COLO829 (cell line): ENCODE measurements around the gene CLINT1.
A peak's percentile ranks its signal among the peaks of the same experiment; 100 is the strongest.
"Not testable (repeated sequence)": the region's sequence is repeated elsewhere in the genome, so short reads cannot be mapped to it uniquely, and the experiment has no call there.

Experiments
- DNase-seq: peaks from one replicate; pipeline ENCODE4 v3.0.0; 2012; ENCODE audit warnings: low spot score

Gene CLINT1

DNA sequence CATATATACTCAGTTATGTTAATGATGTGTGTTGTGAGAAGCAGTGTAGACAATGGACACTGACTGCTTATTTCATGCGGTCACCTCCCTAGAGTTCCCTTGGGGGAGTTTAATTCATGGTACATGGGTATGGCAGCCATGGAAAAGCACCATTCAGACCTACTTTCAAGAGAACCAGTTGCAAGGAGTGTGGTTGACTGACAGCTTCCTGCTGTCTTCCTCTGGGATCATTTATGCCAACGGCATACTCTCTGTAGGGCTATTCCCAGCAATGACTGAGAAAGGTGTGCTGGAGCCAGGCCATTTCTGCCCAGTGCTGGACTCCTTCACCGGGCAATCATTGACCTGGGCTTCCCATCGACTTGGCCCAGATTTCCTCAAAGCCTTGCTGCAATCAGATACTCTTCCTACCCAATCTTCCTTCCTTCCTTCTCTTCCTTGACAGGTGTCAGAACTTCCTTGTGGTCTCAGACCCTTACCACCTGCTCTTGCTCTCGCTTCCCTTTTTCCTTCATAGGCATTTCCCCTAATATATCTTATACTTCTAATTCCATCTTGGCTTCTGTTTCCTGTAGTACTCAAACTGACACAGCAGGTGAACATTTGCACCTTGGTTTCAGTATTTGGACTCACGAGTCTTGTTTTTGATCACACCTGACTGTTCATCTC lies 3.4 kb upstream of the CLINT1 start:
- DNase-seq: no peak

DNA sequence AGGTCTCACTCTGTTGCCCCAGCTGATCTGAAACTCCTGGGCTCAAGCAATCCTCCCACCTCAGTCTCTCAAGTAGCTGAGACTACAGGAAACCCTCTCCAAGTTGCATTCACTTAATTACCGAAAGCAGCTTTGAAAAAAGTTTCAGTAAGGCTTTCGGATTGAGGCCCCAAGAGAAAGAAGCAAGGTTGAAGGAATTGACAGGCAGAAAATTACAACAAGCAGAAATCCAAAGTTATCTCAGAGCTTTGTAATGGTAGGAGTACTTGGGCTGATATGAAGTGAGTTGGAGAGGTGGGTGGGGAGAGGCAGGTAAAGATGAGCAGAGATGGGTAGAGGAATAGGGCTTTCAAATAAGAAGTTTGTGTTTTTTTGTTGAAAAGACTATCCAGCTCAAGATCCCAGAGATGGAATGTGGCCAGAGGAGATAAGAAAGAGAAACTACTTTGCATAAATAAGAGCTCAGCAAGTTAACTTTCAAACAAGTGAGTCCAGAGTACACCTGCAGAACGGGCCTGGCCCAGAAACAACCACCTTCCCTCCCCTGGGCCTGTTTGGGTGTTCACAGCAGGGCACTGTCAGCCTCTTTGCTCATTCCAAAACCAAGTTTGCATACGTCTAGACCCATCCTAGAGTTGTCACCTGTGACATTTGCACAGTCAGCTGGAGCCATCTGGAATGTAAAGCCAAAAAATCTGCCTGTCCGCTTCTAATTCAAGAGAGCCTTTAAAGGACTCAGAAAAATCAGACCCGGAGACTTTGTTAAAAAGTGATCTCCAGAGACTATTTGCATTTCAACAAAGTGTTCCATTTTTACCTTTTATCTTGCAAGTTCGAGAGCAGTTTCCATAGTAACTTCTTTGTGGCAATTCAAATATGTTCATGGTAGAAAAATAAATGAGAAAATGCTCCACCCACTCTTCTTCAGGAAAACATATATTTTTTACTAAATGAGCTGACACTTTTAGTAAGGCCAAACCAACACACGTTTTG lies 2.2 kb upstream of the CLINT1 start:
- no peak for DNase-seq

DNA sequence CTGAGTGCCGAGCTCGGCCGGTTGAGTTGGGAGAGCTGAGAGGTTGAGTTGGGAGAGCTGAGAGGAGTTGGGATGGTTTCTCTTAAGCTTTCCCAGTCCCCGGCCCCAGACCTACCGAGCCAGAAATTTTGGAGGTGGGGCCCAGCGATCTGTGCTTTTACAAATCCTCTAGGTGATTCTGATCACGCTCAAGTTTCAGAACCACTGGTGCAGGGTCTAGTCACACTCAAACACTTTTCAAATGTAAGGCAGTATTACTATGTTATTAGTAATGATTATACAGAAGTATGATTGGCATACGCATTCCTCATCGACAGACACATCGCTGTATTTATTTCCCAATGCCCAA lies 256 bp upstream of the CLINT1 start:
- DNase-seq: no peak

DNA sequence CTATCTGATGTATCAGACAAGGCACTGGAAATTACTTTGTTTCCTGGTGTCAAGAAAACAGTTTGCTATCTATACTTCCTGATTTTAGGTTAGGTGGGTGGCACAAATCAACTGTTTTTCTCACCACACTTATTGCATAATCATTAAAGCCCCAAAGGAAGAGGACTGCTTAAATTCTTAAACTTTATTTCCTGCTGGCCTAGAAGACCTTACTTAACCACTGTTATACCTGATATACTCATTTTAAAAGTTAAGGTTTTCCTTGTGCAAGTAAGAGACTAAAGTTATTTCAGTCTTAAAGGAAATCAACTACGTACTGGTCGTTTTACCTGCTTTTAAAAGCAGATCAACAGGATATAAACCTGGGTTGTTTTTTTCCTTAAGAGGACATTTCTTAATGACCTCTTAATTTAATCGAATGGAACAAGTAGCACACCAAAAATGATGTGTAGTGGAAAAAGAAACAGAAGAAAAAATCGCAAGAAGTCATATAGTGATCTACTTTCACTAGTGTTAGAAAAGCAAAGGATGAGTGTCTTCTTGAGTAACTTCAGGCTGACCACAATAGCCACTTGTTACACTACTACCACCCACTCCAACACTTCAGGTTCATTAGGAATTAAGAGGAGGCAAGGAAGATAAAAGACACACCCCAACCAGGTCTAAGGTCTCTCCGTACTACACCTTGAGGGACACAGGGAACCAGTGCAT lies 974 bp downstream of the CLINT1 start:
- peak; percentile 48 for DNase-seq

DNA sequence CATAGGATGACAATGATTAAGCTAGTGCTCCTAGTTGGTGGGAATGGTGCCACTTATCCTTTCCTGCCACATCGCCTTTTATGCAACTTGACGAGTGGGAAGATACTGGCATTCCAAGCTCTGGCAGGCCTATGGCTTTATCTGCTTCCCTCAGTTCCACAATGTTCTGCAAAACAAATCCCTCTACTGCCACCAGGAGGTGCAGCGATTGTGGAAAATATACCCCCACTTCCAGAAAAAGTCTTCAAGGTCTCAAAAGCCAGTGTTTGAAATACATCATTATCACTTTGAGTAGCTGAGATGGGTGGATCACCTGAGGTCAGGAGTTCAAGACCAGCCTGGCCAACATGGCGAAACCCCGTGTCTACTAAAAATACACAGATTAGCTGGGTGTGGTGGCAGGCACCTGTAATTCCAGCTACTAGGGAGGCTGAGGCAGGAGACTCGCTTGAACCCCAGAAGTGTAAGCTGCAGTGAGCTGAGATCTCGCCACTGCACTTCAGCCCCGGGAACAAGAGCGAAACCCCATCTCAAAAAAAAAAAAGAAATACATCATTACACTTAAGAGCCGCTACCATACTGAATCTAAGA lies 3.4 kb downstream of the CLINT1 start:
- peak; percentile 33 for DNase-seq

DNA sequence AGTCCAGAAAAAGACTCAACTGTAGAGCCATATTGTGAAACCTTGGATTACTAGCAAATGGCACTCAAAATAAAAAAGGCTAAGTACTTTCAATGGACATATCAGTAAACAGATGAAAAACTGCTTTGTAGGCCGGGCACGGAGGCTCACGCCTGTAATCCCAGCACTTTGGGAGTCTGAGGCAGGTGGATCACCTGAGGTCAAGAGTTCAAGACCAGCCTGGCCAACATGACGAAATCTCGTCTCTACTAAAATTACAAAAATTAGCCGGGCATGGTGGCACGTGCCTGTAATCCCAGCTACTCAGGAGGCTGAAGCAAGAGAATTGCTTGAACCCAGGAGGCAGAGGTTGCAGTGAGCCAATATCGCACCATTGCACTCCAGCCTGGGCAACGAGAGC lies 5.6 kb downstream of the CLINT1 start:
- DNase-seq: not testable (repeated sequence)

DNA sequence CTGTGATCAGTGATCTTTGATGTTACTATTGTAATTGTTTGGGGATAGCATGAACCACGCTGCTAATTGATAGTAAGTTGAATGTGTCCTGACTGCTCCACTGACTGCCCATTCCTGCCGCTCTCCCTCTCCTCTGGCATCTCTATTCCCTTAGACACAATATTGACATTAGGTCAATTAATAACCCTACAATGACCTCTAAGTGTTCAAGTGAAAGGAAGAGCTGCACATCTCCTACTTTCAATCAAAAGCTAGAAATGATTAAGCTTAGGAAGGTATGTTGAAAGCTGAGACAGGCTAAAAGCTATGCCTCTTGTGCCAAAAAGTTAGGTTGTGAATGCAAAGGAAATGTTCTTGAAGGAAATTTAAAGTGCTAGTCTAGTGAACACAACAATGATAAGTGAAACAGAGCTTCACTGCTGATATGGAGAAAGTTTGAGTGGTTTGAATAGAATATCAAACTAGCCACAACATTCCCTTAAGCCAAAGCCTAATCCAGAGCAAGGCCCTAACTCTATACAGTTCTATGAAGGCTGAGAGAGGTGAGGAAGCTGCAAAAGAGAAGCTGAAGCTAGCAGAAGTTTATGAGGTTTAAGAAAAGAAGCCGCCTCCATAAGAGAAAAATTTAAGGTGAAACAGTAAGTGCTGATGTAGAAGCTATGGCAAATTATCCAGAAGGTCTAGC lies 12.9 kb downstream of the CLINT1 start:
- no peak for DNase-seq

DNA sequence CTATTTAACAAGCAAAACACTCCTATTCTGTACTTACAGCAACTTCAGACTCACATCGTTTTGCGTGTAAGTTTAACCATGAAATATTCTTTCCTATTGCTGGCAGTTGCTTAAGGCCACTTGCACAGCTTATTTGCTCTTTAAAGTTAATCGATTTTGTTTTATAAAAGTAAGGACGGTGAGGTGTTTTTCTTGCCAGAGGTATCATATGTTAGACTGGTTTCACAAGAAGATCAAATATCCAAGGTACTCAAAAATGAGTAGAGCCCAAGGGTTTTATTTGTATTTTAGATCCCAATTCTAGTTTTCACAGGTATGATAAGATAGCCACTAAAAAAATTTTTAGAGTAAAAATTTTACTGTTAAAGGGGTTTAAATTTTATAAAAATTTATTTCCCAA lies 16.2 kb downstream of the CLINT1 start:
- no peak for DNase-seq

DNA sequence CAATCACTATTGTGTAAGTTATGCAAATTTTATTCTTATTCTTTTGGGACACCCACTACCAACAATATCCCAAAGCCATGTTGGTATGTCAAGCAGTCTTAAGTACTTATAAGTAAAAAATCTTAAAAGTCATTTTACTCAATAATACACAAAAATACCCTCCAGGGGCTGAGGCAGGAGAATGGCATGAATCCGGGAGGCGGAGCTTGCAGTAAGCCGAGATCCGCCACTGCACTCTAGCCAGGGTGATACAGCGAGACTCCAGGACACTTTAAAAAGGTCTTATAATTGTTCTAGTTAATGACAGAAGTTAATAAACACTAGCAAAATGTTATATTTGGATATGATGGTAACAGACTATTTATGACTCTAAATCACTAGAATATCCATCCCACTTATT lies 16.8 kb downstream of the CLINT1 start:
- no peak for DNase-seq

DNA sequence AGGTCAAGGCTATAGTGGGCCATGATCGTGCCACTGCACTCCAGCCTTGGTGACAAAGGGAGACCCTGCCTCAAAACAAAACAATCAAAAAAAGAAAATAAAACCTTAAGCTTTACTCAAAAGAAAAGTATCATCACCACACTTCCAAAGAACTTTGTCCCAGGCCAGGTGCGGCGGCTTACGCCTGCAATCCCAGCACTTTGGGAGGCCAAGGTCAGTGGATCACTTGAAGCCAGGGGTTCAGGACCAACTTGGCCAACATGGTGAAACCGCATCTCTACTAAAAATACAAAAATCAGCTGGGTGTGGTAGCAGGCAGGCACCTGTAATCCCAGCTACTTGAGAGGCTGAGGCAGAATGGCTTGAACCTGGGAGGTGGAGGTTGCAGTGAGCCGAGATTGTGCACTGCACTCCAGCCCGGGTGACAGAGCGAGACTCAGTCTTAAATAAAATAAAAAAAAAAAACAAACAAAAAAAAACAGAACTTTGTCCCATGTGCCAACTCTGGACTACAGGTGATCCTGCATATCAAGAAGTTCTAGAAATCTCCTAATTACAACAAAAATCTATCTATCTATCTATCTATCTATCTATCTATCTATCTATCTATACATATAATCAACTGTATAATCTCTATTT lies 19.7 kb downstream of the CLINT1 start:
- no peak for DNase-seq

DNA sequence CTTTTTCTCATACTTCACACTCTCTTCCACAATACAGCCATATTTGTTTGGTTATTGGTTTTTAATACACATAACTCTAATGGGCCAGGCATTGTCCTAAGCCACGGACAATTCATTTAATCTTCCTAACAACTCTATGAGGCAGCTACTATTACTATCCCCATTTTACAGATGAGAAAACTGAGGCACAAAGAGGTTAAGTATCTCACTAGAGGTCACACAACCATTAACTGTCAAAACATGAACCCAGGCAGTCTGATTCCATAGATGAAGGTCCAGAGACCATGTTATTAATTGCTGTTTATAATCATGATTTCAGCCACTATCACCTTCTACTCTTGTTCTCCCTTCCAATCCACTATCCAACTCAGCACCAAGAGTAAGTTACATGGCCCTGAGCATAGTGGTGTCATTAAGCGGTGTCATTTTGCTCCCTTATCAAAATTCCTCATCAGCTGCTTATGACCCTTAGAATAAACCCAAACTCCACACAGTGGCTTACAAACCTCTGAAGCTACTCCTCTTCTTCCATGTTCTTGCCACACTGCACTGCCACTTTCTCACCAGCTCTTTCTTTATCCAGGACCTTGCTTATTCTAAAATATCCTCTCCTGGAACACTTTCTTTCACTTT lies 22.7 kb downstream of the CLINT1 start:
- no peak for DNase-seq

DNA sequence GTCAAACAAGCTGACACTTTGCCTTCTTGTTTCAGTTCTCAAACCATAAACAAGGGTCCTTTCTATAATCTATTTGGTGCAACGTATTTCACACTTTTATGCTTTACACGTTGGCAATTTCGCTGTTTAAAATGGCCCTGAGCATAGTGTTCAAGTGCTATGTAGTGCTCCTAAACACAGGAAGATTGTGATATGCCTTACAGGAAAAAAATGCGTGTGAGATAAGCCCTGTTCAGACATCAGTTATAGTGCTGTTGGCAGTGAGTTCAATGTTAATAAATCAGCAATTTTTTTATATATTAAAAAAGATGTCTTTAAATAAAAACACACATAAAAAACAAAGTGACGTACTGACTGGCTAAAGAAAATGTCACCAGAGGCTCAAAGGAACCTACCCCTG lies 23.9 kb downstream of the CLINT1 start:
- no peak for DNase-seq

DNA sequence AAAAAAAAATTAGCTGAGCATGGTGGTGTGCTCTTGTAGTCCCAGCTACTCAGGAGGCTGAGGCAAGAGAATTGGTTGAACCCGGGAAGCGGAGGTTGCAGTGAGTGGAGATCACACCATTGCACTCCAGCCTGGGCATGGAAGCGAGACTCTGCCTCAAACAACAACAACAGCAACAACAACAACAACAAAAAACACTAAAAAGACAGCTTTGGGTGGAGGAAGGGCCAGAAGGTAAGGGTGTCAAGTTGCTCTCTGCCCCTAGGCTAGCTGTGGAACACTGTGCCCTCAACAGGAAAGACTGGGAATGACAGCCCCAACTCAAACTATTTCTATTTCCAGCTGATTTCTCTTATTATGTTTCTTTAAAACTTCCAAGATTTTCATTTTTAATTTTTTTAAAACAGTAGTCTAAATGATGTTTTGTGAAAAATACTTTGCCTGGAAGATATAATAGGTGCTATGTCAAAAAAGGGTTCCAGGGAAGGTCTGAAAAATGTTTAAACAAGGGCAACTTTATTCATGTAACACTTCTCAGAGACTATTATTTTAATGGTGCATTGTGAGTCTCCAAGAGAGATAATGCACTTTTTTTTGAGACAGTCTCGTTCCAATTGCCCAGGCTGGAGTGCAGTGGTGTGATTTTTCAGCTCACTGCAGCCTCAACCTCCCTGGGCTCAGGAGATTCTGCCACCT lies 29.9 kb downstream of the CLINT1 start:
- no peak for DNase-seq

DNA sequence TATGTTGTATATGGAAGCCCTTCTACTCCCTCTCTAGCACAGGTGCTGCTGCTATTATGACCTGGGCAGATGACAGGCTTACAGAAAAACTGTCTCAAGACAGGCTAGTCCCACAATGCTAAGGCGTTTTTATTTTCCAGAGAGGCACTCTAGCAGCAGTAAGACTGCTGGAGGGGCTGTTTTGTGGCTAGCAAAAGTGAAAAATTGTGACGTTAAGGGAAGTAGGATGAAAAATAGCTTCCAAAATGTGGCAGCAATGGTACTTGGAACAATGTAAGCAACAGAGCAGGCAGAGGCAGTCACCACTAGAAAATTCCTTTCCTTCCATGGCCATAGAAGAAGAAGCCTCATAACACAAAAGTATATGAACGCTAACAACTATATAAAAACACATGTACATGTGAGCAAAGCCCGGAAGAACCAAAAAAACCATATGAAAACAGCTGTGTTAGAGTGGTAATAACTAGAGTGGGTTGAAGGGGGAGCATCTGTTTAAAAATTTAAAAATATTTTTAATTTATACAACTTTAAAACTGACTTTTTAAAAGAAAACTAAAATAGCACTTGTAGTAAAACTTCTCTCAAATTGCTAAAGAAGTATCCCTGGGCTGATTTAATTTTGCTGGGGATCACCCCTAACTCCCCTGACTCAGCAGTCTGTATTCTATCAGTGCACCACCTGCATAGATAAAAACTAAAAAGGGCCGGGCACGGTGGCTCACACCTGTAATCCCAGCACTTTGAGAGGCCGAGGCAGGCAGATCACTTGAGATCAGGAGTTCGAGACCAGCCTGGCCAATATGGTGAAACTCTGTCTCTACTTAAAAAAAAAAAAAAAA lies 30.6 kb downstream of the CLINT1 start:
- DNase-seq: no peak

DNA sequence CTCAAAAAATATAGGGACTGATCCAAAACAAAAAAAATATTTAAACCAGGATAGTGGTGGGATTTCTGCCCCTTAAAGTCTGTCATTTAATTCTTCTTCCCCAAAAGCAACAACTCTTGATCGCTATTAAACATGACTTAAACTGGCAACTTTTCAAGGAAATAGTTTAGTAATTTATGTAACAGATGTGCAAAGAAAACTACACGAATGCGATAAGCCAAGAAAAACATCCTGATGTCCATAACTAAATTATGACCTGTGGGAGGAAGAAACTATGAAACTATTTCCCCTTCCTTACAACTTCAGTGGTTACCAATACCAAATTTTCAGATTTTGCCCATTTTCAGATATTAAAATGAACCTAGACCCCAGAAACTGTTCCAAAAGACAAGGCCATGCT lies 31.5 kb downstream of the CLINT1 start:
- DNase-seq: no peak

DNA sequence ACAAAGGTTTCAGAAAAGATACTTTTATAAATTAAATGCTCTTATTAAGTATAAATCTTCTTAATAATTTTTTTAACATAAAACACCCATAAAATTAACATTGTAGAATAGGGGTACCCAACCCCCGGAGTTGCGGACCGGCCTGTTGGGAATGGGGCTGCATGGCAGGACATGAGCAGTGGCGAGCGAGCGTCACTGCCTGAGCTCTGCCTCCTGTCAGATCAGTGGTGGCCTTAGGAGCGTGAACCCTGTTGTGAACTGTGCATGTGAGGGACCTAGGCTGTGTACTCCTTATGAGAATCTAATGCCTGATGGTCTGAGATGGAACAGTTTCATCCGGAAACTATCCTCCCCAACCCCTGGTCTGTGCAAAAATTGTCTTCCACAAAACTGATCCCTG lies 35.3 kb downstream of the CLINT1 start:
- no peak for DNase-seq

DNA sequence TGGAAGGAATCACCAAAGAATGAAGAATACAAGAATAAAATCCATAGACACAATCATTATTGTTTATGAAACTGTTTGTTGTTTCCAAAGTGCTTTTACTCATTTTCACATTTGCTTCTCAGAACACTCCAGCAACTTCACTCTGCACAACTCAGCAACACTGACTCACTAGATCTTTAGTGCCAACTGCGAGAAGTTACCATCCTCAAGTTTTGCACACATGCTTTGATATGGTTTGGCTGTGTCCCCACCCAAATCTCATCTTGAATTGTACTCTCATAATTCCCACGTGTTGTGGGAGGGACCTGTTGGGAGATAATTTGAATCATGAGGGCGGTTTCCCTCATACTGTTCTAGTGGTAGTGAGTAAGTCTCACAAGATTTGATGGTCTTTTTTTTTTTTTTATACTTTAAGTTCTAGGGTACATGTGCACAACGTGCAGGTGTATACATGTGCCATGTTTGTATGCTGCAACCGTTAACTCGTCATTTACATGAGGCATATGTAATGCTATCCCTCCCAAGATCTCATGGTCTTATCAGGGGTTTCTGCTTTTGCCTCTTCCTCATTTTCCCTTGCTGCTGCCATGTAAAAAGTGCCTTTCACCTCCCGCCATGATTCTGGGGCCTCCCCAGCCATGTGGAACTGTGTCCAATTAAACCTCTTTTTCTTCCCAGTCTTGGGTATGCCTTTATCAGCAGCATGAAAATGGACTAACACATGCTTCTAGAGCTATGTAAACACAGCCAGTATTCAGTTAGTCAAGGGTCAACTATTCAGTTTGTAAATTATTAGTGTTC lies 36.9 kb downstream of the CLINT1 start:
- DNase-seq: no peak

DNA sequence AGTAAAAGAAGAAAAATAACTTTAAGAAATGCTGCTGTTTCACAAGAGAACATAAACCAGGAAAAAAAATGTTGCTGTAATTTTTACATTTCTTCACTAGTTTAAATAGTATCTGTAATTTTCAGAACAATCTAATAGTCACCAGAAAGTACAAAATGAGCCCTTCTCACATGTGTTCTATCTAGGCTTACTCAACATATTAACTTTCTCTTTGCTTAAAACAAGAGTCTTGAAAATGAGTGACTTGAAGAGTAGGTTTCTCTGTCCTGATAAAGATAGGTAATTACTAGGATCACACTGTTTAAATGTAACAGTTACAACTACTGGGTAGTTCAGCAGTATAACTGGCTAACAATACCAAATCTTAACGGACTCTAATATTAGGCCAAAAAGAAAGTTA lies 37.5 kb downstream of the CLINT1 start:
- DNase-seq: no peak
